ENCODE results near the gene CLSTN2.

The CLSTN2 gene

GRCh38 chr3:140091143-140091542, 156.2 kb downstream of the CLSTN2 start:
- DNase-seq (ENCODE audit: low read depth in 2 of 2, low spot score in 1 of 2), result no peak

DNA sequence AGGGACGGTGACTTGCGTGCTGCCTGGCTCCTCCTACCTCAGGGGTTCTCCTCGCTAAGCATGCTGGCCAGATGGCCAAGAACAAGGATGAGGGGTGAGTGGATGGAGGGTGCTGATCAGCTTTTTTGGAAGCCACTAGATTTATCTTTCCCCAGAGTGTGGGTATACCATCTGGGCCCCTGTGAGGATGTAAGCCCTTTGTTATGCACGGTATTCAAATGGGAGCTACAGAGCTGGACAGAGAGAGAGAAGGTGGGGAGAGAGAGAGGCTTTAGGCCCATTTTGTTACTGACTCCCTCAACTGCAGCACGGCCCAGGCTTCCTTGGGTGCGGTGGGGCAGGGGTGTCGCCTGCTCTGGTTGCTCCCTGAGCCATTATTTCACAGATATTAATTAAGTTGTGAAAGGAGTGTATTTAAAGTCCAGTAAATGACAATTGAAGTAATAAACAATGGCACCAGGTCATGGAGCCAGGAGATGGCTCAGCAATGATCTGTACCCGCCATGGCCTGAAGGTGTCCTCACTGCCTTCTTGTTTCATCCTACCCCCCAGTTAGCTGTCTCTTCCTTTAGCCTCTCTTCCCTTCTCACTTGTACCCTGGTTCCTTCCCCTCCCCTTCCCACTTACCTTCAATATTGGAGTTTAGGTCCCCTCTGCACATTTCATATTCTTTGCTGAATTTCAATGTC, 158.0 kb downstream of the CLSTN2 start:
- no peak for DNase-seq (ENCODE audit: low read depth in 2 of 2, low spot score in 1 of 2)

DNA sequence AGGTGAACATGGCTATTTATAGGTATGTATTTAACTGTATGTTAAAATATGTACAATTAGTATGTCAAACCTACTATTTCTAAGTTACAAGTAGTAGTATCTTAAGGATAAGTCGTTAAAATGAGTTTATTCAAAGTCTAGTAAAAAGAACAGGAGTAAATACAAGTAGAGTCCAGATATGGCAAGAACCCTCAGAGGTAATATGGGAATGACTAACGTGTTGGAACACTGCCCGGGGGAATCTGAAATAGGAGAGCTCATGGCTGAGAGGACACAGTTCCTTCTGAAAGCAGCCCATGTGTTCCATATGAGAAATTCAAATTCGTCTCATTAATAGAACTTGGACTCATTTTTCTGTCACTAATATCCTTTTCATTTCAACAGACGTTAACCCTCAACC, 158.8 kb downstream of the CLSTN2 start:
- no peak for DNase-seq (ENCODE audit: low read depth in 2 of 2, low spot score in 1 of 2)

DNA sequence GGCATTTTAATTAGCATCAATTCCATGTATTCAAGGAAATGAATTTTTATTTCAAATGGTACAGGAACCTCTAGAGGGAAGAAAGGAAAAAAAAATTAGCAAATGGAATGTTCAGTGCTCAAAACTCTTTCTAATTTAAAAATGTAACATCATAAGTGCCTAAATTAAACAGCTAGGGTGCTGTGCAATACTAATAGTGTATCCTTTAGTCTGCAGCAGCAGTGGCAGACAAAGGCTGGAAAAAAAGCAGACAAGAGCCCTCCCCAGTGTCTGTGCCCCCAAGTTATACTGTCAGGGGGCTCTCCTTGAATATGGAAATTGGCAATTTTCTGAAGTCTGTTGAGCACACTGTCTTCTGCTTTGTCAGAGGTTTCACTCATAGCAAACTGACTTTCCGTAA, 159.5 kb downstream of the CLSTN2 start:
- no peak for DNase-seq (ENCODE audit: low read depth in 2 of 2, low spot score in 1 of 2)

GRCh38 chr3:140096037-140096436, 161.1 kb downstream of the CLSTN2 start:
- no peak for DNase-seq (ENCODE audit: low read depth in 2 of 2, low spot score in 1 of 2)

DNA sequence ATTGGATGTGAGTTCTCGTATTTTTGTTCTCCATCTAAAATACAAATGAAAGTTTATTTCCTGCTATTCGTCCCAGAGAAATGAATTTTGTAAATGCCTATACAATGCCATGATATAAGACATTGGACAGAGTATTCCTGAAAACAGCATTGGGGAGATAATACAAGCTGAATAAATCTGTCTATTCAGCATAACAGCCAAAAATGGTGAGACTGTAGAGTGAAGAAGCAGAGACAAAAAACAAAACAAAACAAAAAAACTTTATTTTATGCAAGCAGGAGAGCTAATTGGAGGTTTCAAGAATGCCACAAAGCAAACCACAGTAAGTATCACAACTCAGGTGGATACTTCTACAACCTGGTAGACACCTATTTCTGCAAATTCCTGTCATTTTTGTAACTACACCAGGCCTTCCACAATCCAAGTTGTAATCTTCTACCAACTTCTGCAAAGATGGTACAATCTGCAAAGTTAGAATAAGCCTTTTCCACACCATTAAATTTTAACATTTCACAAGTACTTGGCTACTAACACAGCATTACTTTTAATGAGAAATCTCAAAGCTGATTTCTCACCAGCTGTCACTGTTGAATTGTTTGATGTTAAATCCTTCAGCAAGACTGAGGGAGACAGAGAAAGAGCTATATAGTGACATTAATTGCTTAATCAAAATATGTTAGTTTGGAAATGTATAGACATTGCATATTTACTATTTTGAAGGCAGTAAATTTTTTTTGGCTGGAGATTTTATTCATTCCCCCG, 163.1 kb downstream of the CLSTN2 start:
- no peak for DNase-seq (ENCODE audit: low read depth in 2 of 2, low spot score in 1 of 2)

GRCh38 chr3:140100479-140100878, 165.5 kb downstream of the CLSTN2 start:
- DNase-seq (ENCODE audit: low read depth in 2 of 2, low spot score in 1 of 2), result no peak

DNA sequence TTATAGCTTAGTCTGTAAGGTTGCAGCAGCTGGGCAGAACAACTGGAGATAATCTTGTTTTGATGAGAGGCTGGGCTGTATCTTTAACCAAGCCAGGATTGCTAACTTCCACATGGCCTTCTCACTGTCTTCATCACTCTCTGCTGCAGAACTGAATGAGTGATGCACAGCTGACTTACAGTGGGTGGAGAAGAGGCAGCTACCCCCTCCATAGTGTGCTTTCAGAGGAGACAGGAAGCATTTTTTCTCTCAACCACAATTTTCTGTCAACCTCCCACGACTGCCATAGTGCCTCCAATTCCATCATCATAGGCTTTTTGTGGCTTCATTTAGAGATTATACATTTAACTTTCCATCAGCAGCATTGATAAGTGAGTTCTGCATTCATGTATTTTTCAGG, 168.2 kb downstream of the CLSTN2 start:
- DNase-seq (ENCODE audit: low read depth in 2 of 2, low spot score in 1 of 2), result no peak

- no peak for DNase-seq (ENCODE audit: low read depth in 2 of 2, low spot score in 1 of 2)
Observed at GRCh38 chr3:140103986-140104645, 169.1 kb downstream of the CLSTN2 start.

DNA sequence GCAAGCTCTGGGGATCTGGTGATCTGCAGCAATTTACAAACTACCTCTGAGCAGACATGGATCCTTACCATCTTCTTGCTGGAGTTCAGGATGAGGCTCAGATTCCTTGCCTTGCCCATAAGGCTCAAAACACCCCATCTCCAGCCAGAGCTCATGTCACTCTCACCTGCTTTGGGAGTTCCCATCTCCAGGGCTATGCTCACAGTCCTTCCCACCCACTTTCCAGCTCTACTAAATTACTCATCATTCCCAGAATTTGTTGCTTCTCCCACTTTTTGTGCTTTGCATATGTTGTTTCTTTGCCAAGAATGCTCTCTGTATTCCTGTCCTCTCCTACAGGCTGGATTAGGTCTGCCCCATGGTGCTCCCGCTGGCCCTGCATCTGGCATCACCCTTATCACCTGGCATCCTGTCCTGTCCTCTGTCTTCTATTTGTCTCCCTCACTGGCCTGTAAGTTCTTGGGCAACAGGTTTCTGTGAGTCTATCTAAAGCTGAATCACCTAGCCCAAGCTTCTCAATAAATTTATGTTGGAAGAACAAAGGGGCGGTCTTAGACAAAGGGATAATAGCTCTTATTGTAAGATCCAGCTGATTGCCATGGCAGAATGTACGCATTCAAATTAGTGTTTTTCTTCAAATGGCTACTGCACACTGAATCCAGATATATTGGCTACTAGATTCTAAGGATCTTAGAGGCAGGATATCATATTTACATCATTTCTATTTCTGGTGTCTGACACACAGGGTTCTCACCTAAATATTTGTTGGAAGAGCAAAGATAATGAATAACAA, 179.2 kb downstream of the CLSTN2 start:
- DNase-seq (ENCODE audit: low read depth in 2 of 2, low spot score in 1 of 2), result no peak

- no peak for DNase-seq (ENCODE audit: low read depth in 2 of 2, low spot score in 1 of 2)
Observed at GRCh38 chr3:140114789-140115080, 179.8 kb downstream of the CLSTN2 start.

GRCh38 chr3:140117096-140117526, 182.1 kb downstream of the CLSTN2 start:
- DNase-seq (ENCODE audit: low read depth in 2 of 2, low spot score in 1 of 2), result no peak

DNA sequence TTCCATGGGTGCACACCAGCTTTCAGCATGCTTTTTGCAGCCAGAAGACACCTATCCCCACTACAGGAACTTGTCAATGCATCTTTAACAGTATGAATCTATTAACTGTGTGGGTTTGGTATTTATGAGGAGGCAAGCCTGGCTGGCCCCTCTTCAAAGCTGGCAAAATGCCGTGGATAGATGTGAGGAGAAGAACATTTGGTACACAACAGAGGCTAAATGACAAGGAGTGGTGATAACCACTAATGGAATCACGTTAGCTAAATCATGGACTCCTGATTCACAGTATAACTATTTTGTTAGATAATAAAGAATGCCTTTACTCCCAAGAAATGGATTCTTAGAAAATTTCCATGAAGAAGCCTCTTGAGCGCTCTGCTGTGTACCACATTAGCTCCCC, 187.2 kb downstream of the CLSTN2 start:
- no peak for DNase-seq (ENCODE audit: low read depth in 2 of 2, low spot score in 1 of 2)

GRCh38 chr3:140128217-140128616, 193.2 kb downstream of the CLSTN2 start:
- no peak for DNase-seq (ENCODE audit: low read depth in 2 of 2, low spot score in 1 of 2)

- no peak for DNase-seq (ENCODE audit: low read depth in 2 of 2, low spot score in 1 of 2)
Observed at GRCh38 chr3:140128631-140129030, 193.6 kb downstream of the CLSTN2 start.

DNA sequence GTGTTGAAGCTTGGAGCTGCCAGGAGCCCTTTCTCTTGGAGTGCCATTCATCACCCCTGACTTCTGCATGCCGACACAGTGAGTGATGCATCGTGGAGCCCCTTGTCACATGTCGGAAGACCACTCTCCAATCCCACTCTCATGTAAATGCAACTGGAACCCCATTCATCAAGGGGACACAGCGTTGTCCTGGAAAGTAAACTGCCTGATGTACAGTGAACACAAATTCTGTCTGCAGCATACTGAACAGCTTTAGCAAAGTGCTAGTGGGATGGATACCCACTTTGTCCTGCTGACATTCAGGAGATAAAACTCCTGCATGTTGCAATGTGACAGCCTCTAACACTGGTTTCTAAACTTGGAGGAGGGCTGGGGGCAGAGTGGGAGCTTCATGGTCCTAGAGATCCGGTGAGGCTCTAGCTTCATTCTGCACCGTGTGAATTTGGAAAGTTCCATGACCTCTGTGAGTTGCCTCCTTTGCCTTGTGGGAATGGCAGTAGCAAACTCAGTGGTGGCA, 194.8 kb downstream of the CLSTN2 start:
- no peak for DNase-seq (ENCODE audit: low read depth in 2 of 2, low spot score in 1 of 2)

DNA sequence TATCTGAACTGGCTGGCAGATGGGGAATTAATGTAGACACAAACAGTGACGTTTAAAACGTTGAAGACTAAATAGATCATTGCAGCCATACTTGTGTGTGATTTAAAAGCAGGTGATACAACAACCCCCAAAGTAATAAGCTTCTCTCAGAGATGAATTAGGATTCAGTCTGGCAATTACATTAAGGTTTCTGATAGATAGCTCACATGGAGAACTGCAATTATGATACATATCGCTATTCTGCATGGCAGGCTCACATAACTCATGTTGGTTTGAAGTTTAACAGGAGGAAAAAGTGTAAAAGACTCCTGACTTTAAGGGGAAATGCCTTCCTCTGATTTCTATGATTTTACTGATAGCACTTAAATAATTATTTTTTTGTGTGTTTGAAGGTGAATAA, 196.9 kb downstream of the CLSTN2 start:
- DNase-seq (ENCODE audit: low read depth in 2 of 2, low spot score in 1 of 2), result no peak

GRCh38 chr3:140134231-140134965, 199.4 kb downstream of the CLSTN2 start:
- no peak for DNase-seq (ENCODE audit: low read depth in 2 of 2, low spot score in 1 of 2)

- DNase-seq (ENCODE audit: low read depth in 2 of 2, low spot score in 1 of 2), result no peak
Observed at GRCh38 chr3:140135461-140135860, 200.5 kb downstream of the CLSTN2 start.

- DNase-seq (ENCODE audit: low read depth in 2 of 2, low spot score in 1 of 2), result no peak
Observed at GRCh38 chr3:140143367-140144069, 208.5 kb downstream of the CLSTN2 start.
